Upper lobe of left lung (tissue), 4 donors: Measurements from ENCODE around the gene CHRNG.

ENCODE experiments used
- CTCF ChIP-seq, 6 experiments: fragments of 450-650 bp in 4 of 6; fragments of 200-600 bp in 2 of 6; sonication (generic) in 2 of 6; IDR thresholded peaks; one replicate each; pipeline ENCODE4 v1.5.1; 2016 to 2019; ENCODE audit warnings: antibody characterized with exemption in 6 of 6
- POLR2A ChIP-seq, 4 donors: fragments of 450-650 bp; IDR thresholded peaks; one replicate each; pipeline ENCODE4 v1.5.1; 2016 to 2017; ENCODE audit warnings: antibody characterized with exemption in 4 of 4, mild to moderate bottlenecking in 2 of 4
- POLR2AphosphoS5 ChIP-seq, 2 donors: sonication (generic); formaldehyde crosslinking; IDR thresholded peaks; one replicate each; pipeline ENCODE4 v1.5.1; 2017; ENCODE audit warnings: antibody characterized with exemption in 2 of 2

- TF ChIP-seq CTCF (IDR thresholded peaks at IDR 0.05) (no peak), POLR2AphosphoS5 (IDR thresholded peaks at IDR 0.05) (no peak), POLR2A (IDR thresholded peaks at IDR 0.05) (no peak)
These were observed 10.6 kb upstream of the CHRNG start for GRCh38 chr2:232528746-232529460.
